Keratinocyte (primary cell): Measurements from ENCODE around the gene HK2. TPM values are rescaled to one million over a fixed set of nuclear protein-coding genes. Genes with fewer than 3 reads are reported as not detected.

Source experiments
- DNase-seq: peaks from one replicate; pipeline ENCODE4 v3.0.0-alpha.2; 2011; ENCODE audit warnings: low read depth, missing footprints, low spot score
- FAIRE-seq: peaks from 2 replicates; lab custom pipeline; 2011; peaks lifted over from hg19 to GRCh38; lab: Jason Lieb, UNC
- H2AFZ ChIP-seq: 2 replicates; pipeline ENCODE4 v1.6.0; 2012; ENCODE audit warnings: low read length, control low read depth, inconsistent platforms; ENCODE audit not compliant: control insufficient read depth
- H3K27ac ChIP-seq: 2 replicates; pipeline ENCODE4 v1.5.1; 2011; ENCODE audit warnings: low read length; ENCODE audit not compliant: control insufficient read depth, insufficient read depth
- H3K27me3 ChIP-seq: 3 replicates; pipeline ENCODE4 v1.6.0; 2011; ENCODE audit warnings: low read length; ENCODE audit not compliant: control insufficient read depth, insufficient read depth; ENCODE audit errors: extremely low read depth
- H3K36me3 ChIP-seq, 2 experiments: 2 replicates in 1 of 2; 3 replicates in 1 of 2; pipeline ENCODE4 v1.5.1; 2011; ENCODE audit warnings: low read length in 2 of 2, mild to moderate bottlenecking in 1 of 2; ENCODE audit not compliant: control insufficient read depth in 2 of 2, insufficient read depth in 2 of 2; ENCODE audit errors: extremely low read depth in 1 of 2
- H3K4me1 ChIP-seq: 3 replicates; pipeline ENCODE4 v1.5.1; 2011; ENCODE audit warnings: low read length; ENCODE audit not compliant: control insufficient read depth, insufficient read depth; ENCODE audit errors: extremely low read depth
- H3K4me2 ChIP-seq: 3 replicates; pipeline ENCODE4 v1.6.0; 2011; ENCODE audit warnings: low read depth, low read length; ENCODE audit not compliant: control insufficient read depth, insufficient read depth; ENCODE audit errors: extremely low read depth
- H3K4me3 ChIP-seq, 3 experiments: fragments of 200-600 bp in 1 of 3; sonication (generic) in 1 of 3; 2 replicates in 2 of 3; 3 replicates in 1 of 3; pipeline ENCODE4 v1.5.1; 2011 to 2016; ENCODE audit warnings: low read length in 3 of 3, mild to moderate bottlenecking in 3 of 3, control low read depth in 2 of 3, inconsistent platforms in 1 of 3, low read depth in 1 of 3, mixed read lengths in 1 of 3, mixed run types in 1 of 3, moderate library complexity in 1 of 3; ENCODE audit not compliant: control insufficient read depth in 2 of 3, insufficient read depth in 2 of 3; ENCODE audit errors: extremely low read depth in 1 of 3
- H3K79me2 ChIP-seq: 2 replicates; pipeline ENCODE4 v1.6.0; 2012; ENCODE audit warnings: low read length; ENCODE audit not compliant: control insufficient read depth, insufficient read depth
- H3K9ac ChIP-seq: 3 replicates; pipeline ENCODE4 v1.6.0; 2011; ENCODE audit warnings: low read length; ENCODE audit not compliant: control insufficient read depth, insufficient read depth; ENCODE audit errors: extremely low read depth
- H3K9me1 ChIP-seq: 3 replicates; pipeline ENCODE4 v1.6.0; 2011; ENCODE audit warnings: low read length; ENCODE audit not compliant: control insufficient read depth, insufficient read depth; ENCODE audit errors: extremely low read depth
- H3K9me3 ChIP-seq: 2 replicates; pipeline ENCODE4 v1.5.1; 2012; ENCODE audit warnings: low read depth, low read length; ENCODE audit not compliant: control insufficient read depth
- H4K20me1 ChIP-seq: 3 replicates; pipeline ENCODE4 v1.6.0; 2011; ENCODE audit warnings: low read length; ENCODE audit not compliant: control insufficient read depth, insufficient read depth; ENCODE audit errors: extremely low read depth
- EZH2 ChIP-seq: IDR thresholded peaks from one replicate; pipeline ENCODE4 v1.6.1; 2012; ENCODE audit warnings: inconsistent platforms, mild to moderate bottlenecking, low read length, moderate library complexity
- dilution Hi-C: fragments of 300-500 bp; cut with MboI; formaldehyde crosslinking; loops from one replicate; pipeline ENCODE4 v1.7.0; 2020; ENCODE audit warnings: low sequenced_read_pairs; ENCODE audit not compliant: extremely low pct_ligation_motif_present
- polyA plus RNA-seq, 5 experiments: library from polyadenylated mRNA; depleted of rRNA in 3 of 5; stranded (reverse) in 3 of 5; stranded (forward) in 1 of 5; unstranded in 1 of 5; fragments of >200 nt; gene quantifications; 1 replicate in 1 of 5; 2 replicates in 3 of 5; 3 replicates in 1 of 5; pipeline versions ENCODE4 v1.2.1 to v1.2.3, GENCODE V29; 2011 to 2012; ENCODE audit warnings: missing spikeins in 2 of 5, low read depth in 1 of 5, low replicate concordance in 1 of 5
- TF ChIP-seq, protein P1 (sequence below), 3 experiments: IDR thresholded peaks in 1 of 3; conservative IDR thresholded peaks in 1 of 3; optimal IDR thresholded peaks in 1 of 3; 2 replicates in 2 of 3; 3 replicates in 1 of 3; pipeline versions ENCODE3 to v1.5.1; 2011; ENCODE audit warnings: low read length in 3 of 3, mild to moderate bottlenecking in 3 of 3, moderate library complexity in 2 of 3, control low read depth in 1 of 3, inconsistent platforms in 1 of 3; ENCODE audit not compliant: insufficient read depth in 2 of 3; ENCODE audit errors: extremely low read depth in 1 of 3

The HK2 gene
- polyA plus RNA-seq, 1 donor (not counting 4 experiments of a cell fraction or from before 2014, with no cell fraction given), result 27.1 TPM

DNA sequence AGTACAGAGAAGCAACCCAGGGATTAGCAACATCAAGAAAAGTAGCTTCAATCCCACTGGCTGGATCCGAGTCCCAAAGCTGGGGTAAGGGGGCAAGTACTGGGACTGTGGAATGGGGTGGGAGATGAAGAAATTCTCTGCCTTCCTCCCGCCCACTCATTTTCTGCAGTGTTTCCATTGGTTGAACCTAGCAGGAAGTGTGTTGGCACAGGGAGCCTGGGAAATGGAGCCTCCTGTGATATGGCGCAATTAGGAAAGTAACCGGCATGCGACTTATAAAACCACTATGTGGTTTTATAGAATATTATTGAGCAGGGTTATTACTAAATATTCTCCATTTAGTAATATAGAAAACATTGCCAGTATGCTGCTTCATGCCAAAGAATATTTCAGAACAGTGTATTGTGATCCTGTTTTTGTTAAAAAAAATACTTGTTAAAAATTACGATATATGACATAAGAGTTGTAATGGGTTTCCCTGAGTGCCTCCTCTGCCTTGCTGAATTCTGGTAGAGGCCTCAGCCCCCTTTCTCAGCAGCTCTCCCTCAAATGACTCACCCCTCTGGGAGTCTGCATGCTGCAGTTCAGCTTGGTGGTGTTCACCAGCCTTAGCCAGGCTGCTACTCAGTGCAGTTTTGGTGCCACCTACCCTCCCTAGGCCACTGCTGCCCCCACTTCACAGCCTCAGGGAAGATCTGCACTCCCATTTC lies 60.5 kb downstream of the HK2 start:
- no peak overlapping the region for H3K4me2 ChIP-seq
- no peak for FAIRE-seq
- no peak for DNase-seq
- TF ChIP-seq EZH2, result no peak
- TF ChIP-seq, protein P1, sequence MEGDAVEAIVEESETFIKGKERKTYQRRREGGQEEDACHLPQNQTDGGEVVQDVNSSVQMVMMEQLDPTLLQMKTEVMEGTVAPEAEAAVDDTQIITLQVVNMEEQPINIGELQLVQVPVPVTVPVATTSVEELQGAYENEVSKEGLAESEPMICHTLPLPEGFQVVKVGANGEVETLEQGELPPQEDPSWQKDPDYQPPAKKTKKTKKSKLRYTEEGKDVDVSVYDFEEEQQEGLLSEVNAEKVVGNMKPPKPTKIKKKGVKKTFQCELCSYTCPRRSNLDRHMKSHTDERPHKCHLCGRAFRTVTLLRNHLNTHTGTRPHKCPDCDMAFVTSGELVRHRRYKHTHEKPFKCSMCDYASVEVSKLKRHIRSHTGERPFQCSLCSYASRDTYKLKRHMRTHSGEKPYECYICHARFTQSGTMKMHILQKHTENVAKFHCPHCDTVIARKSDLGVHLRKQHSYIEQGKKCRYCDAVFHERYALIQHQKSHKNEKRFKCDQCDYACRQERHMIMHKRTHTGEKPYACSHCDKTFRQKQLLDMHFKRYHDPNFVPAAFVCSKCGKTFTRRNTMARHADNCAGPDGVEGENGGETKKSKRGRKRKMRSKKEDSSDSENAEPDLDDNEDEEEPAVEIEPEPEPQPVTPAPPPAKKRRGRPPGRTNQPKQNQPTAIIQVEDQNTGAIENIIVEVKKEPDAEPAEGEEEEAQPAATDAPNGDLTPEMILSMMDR (optimal IDR thresholded peaks at IDR 0.05 in 1 of 3, IDR thresholded peaks at IDR 0.05 in 1 of 3, conservative IDR thresholded peaks at IDR 0.05 in 1 of 3; ENCODE audit: extremely low read depth in 1 of 3, insufficient read depth in 2 of 3, low read length in 3 of 3), result peak in 1 of 3 experiments; percentile 24
- peaks cover 7 to 15% of the 10 kb centered on the region in 2 experiments for H3K36me3 ChIP-seq
- H3K9me1 ChIP-seq, result no peaks in the 10 kb centered on the region
- H3K9ac ChIP-seq, result no peak overlapping the region
- H3K79me2 ChIP-seq, result no peaks in the 10 kb centered on the region
- no peak overlapping the region for H2AFZ ChIP-seq
- H3K27me3 ChIP-seq, result no peaks in the 10 kb centered on the region
- H3K9me3 ChIP-seq, result no peaks in the 10 kb centered on the region
- peaks cover 25% of the 10 kb centered on the region for H3K4me1 ChIP-seq
- dilution Hi-C loops, result no loop called here
- H3K4me3 ChIP-seq, result no peak overlapping the region
- no peaks in the 10 kb centered on the region for H4K20me1 ChIP-seq
- H3K27ac ChIP-seq, result no peak overlapping the region

DNA sequence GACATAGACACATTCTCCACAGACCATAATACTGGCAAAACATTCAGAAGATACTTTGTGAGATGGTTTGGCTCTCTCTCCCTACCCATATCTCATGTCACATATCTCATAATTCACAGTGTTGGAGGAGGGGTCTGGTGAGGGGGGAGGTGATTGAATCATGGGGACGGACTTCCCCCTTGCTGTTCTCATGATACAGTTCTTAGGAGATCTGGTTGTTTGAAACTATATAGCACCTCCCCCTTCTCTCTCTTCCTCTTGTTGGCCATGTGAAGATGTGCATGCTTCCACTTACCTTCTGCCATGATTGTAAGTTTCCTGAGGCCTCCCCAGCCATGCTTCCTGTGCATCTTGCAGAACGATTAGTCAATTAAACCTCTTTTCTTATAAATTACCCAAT lies 61.1 kb downstream of the HK2 start:
- Histone ChIP-seq H3K27me3 (no peaks in the 10 kb centered on the region), H4K20me1 (no peaks in the 10 kb centered on the region), H3K4me3 (no peak overlapping the region), H3K9me3 (no peaks in the 10 kb centered on the region), H3K36me3 (peaks cover 1 to 14% of the 10 kb centered on the region in 2 experiments), H3K4me1 (peaks cover 25% of the 10 kb centered on the region), H2AFZ (no peak overlapping the region), H3K4me2 (no peak overlapping the region), H3K9ac (no peak overlapping the region), H3K79me2 (no peaks in the 10 kb centered on the region), H3K27ac (no peak overlapping the region), H3K9me1 (no peaks in the 10 kb centered on the region)
- TF ChIP-seq EZH2, result no peak
- TF ChIP-seq, protein P1 (optimal IDR thresholded peaks at IDR 0.05 in 1 of 3, IDR thresholded peaks at IDR 0.05 in 1 of 3, conservative IDR thresholded peaks at IDR 0.05 in 1 of 3; ENCODE audit: extremely low read depth in 1 of 3, insufficient read depth in 2 of 3, low read length in 3 of 3), result no peak
- no peak for FAIRE-seq
- no peak for DNase-seq
- dilution Hi-C loops, result no loop called here
